ENCODE data around the gene HOXA7. TPM values are rescaled to one million over a fixed set of nuclear protein-coding genes. Genes with fewer than 3 reads are reported as not detected.

HOXA7 gene
- total and polyA plus RNA-seq, 10 of the 15 experiments (the other 5 are each of a cell fraction or from before 2014, with no cell fraction given): not detected

- SMC1A ChIA-PET (ENCODE audit: uncharacterized antibody, unreplicated experiment): no interaction called here
- peaks cover 8 to 23% of the 10 kb centered on the region in 2 experiments for H3K27me3 ChIP-seq (replicated peaks in 1 of 2; ENCODE audit: control insufficient read depth in 2 of 2, insufficient read depth in 2 of 2, low read length in 1 of 2)
- no peak for FAIRE-seq
Measured at GRCh38 chr7:27145914-27146412, 10.5 kb downstream of the HOXA7 start.

More at GRCh38 chr7:27145914-27146412, 10.5 kb downstream of the HOXA7 start:
- Histone ChIP-seq H3K79me2 (ENCODE audit: control insufficient read depth, insufficient read depth, low read length) (no peaks in the 10 kb centered on the region), H3K4me2 (ENCODE audit: control insufficient read depth, insufficient read depth) (no peak overlapping the region), H3K4me3 (no peak overlapping the region), H3K4me1 (ENCODE audit: control insufficient read depth, insufficient read depth, low read length) (no peaks in the 10 kb centered on the region), H3K9me3 (replicated peaks; ENCODE audit: control insufficient read depth, insufficient read depth, low read length) (no peaks in the 10 kb centered on the region; the same call in 2 of the 3 replicates), H3K27ac (ENCODE audit: control insufficient read depth, insufficient read depth) (no peak overlapping the region), H3K36me3 (ENCODE audit: control insufficient read depth in 2 of 2, insufficient read depth in 2 of 2, low read length in 1 of 2) (no peaks in the 10 kb centered on the region), H2AFZ (ENCODE audit: control insufficient read depth, low read depth, low read length) (no peak overlapping the region), H4K20me1 (ENCODE audit: control insufficient read depth, insufficient read depth) (no peaks in the 10 kb centered on the region), H3K9ac (ENCODE audit: control insufficient read depth, insufficient read depth, low read length) (no peak overlapping the region)
- intact Hi-C loops (cut with micrococcal nuclease; ENCODE audit: unreplicated experiment) (no loop called here), in situ Hi-C loops (cut with MboI) (no loop called here)
- DNase-seq (ENCODE audit: low read depth, low spot score): no peak
- no peak for ATAC-seq
- no peak for TF ChIP-seq BACH1 (IDR thresholded peaks at IDR 0.05; ENCODE audit: borderline replicate concordance)
- TF ChIP-seq SMC3 (IDR thresholded peaks at IDR 0.05; ENCODE audit: borderline replicate concordance, low read length): no peak
- no peak for TF ChIP-seq ZBTB11 (CRISPR knock-in tag; IDR thresholded peaks at IDR 0.05)
- no peak for TF ChIP-seq NRF1 (conservative IDR thresholded peaks at IDR 0.05; ENCODE audit: low read depth, low read length)
- TF ChIP-seq RELB (IDR thresholded peaks at IDR 0.05; ENCODE audit: low read depth): no peak
- CTCF ChIA-PET: interaction anchor here (0.8 kb wide), 1 partner anchor 466 kb away, joined by 3 read pairs; no protein-coding TSS in a partner anchor
- BruUV-seq (replicated peaks): no TSS peak
- WGBS (ENCODE audit: insufficient coverage, insufficient replicate concordance, low lambda C conversion rate, missing lambda C conversion rate): 82% methylated on average over 11 of the region's 11 CpGs
- RAD21 ChIA-PET (ENCODE audit: unreplicated experiment): no interaction called here
- POLR2A ChIA-PET: no interaction called here
